Raji (cell line): ENCODE data around the gene OTUD5.

ENCODE experiments used
- POLR2A ChIP-seq: IDR thresholded peaks from 2 replicates; pipeline ENCODE4 v1.6.1; 2011; ENCODE audit warnings: low read depth, low read length, control low read depth; ENCODE audit not compliant: insufficient read depth

OTUD5 gene

GRCh38 chrX:48911412-48912182 lies 45.8 kb downstream of the OTUD5 start, which contains the start of gene SLC35A2:
SLC35A2 (minus strand) TSS chrX:48911646; CDS start chrX:48911636, 10 bp downstream.
- TF ChIP-seq POLR2A = peak; percentile 54

- TF ChIP-seq POLR2A = no peak
Measured at GRCh38 chrX:48910926-48911411, 46.4 kb downstream of the OTUD5 start.

- no peak for TF ChIP-seq POLR2A
Measured at GRCh38 chrX:48909703-48910294, 47.6 kb downstream of the OTUD5 start.

- TF ChIP-seq POLR2A = no peak
Measured at GRCh38 chrX:48908600-48908999, 48.8 kb downstream of the OTUD5 start.

- TF ChIP-seq POLR2A = no peak
Measured at GRCh38 chrX:48905090-48905790, 52.2 kb downstream of the OTUD5 start.

DNA sequence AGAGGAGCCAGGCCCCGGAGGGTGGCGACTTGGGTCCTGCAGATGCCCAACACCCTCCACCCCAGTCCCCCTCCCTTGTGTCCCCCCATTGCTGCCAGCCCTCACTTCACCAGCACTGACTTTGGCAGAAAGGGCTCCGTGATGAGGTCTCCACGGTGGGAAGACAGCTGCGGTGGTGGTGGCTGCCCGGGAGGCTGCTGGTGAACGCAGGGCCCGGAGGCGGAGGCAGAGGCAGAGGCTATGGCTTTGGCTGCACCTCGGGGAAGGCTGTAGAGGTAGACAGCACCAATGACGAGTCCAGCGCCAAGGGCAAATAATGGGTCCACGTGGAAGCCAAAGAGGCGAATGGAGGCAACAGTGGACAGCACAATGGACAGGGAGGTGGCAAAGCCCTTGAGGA lies 52.8 kb downstream of the OTUD5 start:
- TF ChIP-seq POLR2A = no peak

DNA sequence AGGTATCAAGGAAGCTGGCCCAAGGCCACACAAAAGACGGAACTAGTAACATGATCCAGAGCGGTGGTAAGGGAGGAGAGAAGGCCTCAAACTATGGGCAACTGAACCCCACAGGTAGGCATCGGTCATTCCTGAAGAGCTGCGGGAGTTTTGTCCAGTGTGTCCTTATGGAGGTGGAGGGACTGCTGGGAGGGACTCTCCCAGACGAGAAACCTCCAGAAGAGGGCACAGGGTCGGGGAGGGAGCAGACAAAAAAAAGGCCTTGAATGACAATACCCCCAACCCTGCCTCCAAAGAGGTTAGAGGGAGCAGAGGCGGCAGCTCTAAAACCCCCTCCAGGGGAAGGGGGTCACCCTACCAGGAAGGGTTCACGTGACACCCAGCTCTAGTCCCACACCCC lies 53.2 kb downstream of the OTUD5 start:
- no peak for TF ChIP-seq POLR2A

DNA sequence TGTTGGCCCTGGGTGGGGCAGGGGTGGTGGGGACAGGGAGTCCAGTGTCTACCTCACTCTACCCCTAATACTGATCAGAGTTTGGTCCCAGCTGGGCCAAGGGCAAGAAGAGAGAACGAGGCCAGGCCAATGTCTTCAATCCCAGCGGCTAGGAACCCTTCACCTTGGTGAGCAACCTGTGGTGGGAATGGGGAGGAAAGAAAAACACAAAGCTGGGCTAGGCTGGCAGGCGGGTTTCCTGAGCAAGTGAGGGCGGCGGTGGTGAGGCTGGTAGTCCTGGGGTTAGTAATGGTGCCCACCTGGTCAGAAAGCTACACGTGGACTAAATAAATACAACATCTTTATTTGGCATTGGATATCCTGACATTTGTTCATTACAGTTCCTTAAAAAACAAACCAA lies 54.1 kb downstream of the OTUD5 start:
- no peak for TF ChIP-seq POLR2A

- no peak for TF ChIP-seq POLR2A
Measured at GRCh38 chrX:48902776-48903175, 54.6 kb downstream of the OTUD5 start.

- no peak for TF ChIP-seq POLR2A
Measured at GRCh38 chrX:48902135-48902534, 55.3 kb downstream of the OTUD5 start.

- TF ChIP-seq POLR2A = no peak
Measured at GRCh38 chrX:48901069-48901468, 56.3 kb downstream of the OTUD5 start.

- no peak for TF ChIP-seq POLR2A
Measured at GRCh38 chrX:48899078-48899410, 58.4 kb downstream of the OTUD5 start.

- peak; percentile 87 for TF ChIP-seq POLR2A
Measured at GRCh38 chrX:48897625-48898306, 59.6 kb downstream of the OTUD5 start, which contains the start of the genes PQBP1 and TIMM17B. PQBP1 (plus strand) TSS chrX:48897930; CDS start chrX:48898510, 580 bp downstream. TIMM17B (minus strand) TSS chrX:48897768; CDS start chrX:48897749, 19 bp downstream.

DNA sequence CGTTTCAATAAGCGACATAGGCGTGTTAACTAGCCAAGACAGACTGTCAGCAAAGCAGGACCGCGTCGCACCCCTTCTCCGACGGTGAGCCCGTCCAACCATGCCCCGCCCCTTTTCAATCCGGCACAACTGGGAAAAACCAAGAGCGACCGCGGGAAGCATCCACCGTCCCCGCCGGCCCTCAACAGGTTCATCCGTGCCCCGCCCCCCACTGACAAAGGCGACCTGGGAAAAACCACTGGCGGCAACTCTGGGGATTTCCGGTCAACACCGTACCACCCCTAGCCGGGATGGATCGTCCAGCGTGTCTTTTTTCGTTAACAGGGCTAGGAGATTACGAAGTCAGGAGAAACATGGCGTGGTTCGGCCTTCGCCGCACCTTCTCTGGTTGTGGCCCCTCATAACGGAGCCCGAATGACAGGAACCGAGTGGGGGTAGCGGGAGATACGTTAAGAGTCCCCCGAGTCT lies 60.2 kb downstream of the OTUD5 start:
- TF ChIP-seq POLR2A = no peak

DNA sequence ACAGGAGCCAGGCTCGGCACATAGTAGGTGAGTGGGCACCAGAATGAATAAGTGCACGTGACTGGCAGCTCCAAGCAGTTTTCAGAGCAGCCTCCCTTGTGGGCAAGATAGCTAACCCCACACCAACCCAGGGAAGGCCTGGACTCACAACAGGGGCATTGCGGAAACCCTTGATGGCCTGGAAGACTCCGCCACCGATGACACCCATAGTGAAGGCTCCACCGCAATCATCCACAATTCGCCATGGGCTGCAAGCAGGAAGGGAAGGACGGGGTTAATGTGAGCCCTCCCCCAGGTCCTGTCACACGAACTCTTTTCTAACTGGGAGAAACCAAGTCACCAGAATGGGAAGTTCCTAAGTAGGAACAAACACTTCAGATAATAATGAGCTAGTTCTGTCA lies 60.8 kb downstream of the OTUD5 start:
- TF ChIP-seq POLR2A = no peak
